ENCODE results near the gene AGFG1.
"Not testable (repeated sequence)": the region's sequence is repeated elsewhere in the genome, so short reads cannot be mapped to it uniquely, and the experiment has no call there.

AGFG1 gene

DNA sequence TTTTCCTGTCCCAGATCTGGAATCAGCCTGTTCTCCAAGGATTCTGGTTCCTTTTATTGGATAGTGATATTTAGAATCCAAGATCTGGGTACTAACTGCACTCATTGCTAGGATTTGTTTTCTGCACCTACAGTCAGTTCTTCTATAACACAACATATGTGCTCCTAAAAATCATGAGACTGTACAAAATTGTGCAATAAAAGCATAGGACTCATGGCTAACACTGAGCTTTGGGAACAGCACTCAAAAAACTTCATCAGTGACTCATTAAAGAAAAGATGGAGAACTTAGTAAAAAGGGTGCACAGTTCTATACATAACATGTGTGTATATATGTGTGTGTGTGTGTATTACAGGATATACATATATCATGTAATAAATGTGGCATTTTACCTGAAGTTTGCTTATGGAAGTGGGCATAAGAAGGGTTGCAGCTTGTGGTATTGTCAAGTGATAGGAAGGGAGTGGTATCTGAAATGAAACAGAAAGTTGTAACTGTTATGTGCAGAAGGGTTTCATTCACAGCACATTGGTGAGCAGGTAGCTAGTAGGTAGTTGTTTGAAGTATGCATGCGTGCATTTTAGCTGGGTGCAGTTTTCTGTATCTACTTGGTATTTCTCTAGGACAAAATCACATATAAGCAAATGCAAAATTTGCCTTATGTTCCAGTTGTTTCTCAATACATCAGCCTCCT, 120.9 kb downstream of the AGFG1 start:
- DNase-seq (ENCODE audit: low read depth) = peak; percentile 20
- Histone ChIP-seq H3K9me3 (ENCODE audit: control insufficient read depth, low read length) (peaks cover 4% of the 10 kb centered on the region), H3K4me1 (ENCODE audit: control insufficient read depth, insufficient read depth, low read length) (peaks cover 18% of the 10 kb centered on the region), H3K4me3 (ENCODE audit: low read length) (no peak overlapping the region), H3K9ac (ENCODE audit: low read length) (no peak overlapping the region), H3K36me3 (ENCODE audit: control insufficient read depth, insufficient read depth, low read length, severe bottlenecking) (no peaks in the 10 kb centered on the region), H3K27me3 (replicated peaks; ENCODE audit: control insufficient read depth, insufficient read depth, low read length) (no peaks in the 10 kb centered on the region)

- DNase-seq (ENCODE audit: low read depth) = no peak
- H3K9me3 ChIP-seq (ENCODE audit: control insufficient read depth, low read length) = no peaks in the 10 kb centered on the region
- no peak overlapping the region for H3K9ac ChIP-seq (ENCODE audit: low read length)
- H3K4me3 ChIP-seq (ENCODE audit: low read length) = no peak overlapping the region
- H3K27me3 ChIP-seq (replicated peaks; ENCODE audit: control insufficient read depth, insufficient read depth, low read length) = no peaks in the 10 kb centered on the region
- no peaks in the 10 kb centered on the region for H3K36me3 ChIP-seq (ENCODE audit: control insufficient read depth, insufficient read depth, low read length, severe bottlenecking)
- H3K4me1 ChIP-seq (ENCODE audit: control insufficient read depth, insufficient read depth, low read length) = peaks cover 35% of the 10 kb centered on the region
Observed at GRCh38 chr2:227595797-227596196, 123.8 kb downstream of the AGFG1 start.

GRCh38 chr2:227597036-227597435, 125.1 kb downstream of the AGFG1 start:
- H3K4me3 ChIP-seq (ENCODE audit: low read length) = no peak overlapping the region
- no peaks in the 10 kb centered on the region for H3K36me3 ChIP-seq (ENCODE audit: control insufficient read depth, insufficient read depth, low read length, severe bottlenecking)
- H3K4me1 ChIP-seq (ENCODE audit: control insufficient read depth, insufficient read depth, low read length) = peaks cover 35% of the 10 kb centered on the region
- H3K9me3 ChIP-seq (ENCODE audit: control insufficient read depth, low read length) = no peaks in the 10 kb centered on the region
- no peak overlapping the region for H3K9ac ChIP-seq (ENCODE audit: low read length)
- DNase-seq (ENCODE audit: low read depth) = no peak
- no peaks in the 10 kb centered on the region for H3K27me3 ChIP-seq (replicated peaks; ENCODE audit: control insufficient read depth, insufficient read depth, low read length)

DNA sequence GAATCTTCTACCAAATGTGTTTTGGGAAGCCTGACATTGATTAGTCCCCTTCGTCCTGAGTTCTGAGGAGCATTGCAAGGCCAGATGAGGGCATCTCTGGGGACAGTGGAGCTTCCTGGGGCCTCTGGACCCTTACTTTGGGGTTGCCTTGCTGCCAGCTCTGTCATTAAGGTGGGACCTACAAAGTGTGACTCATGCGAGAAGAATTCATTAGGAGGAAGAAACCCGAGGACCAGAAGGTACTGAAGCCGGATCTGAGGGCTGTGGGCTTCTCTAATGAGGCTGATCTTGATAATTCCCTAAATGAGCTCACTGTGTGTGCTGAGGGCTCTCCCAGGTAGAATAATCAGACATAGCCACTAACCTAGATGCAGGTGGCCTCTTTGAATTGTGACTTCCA, 126.0 kb downstream of the AGFG1 start:
- no peak for DNase-seq (ENCODE audit: low read depth)
- Histone ChIP-seq H3K4me1 (ENCODE audit: control insufficient read depth, insufficient read depth, low read length) (peaks cover 28% of the 10 kb centered on the region), H3K9me3 (ENCODE audit: control insufficient read depth, low read length) (no peaks in the 10 kb centered on the region), H3K4me3 (ENCODE audit: low read length) (no peak overlapping the region), H3K36me3 (ENCODE audit: control insufficient read depth, insufficient read depth, low read length, severe bottlenecking) (no peaks in the 10 kb centered on the region), H3K9ac (ENCODE audit: low read length) (no peak overlapping the region), H3K27me3 (replicated peaks; ENCODE audit: control insufficient read depth, insufficient read depth, low read length) (no peaks in the 10 kb centered on the region)

DNA sequence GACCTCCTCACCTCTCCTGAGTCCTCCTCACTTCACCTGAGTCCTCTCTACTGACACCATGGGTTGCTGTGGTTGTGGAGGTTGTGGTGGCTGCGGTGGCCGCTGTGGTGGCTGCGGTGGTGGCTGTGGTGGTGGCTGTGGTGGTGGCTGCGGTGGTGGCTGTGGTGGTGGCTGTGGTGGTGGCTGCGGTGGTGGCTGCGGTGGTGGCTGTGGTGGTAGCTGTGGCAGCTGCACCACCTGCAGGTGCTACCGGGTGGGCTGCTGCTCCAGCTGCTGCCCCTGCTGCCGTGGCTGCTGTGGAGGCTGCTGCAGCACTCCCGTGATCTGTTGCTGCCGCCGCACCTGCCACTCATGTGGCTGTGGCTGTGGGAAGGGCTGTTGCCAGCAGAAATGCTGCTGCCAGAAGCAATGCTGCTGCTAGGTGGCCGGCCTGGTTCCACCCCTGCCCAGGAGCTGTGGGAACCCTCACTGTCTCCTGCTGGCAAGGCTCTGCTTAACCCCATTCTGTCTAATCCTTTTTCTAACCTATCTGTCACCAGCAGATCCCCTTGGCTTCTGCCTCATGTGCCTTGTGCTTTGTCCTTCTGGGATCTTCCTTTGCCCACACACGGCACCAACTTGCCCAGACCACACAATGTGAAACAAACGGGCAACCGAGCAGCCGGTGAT, 127.0 kb downstream of the AGFG1 start, which contains the start of gene SCYGR2:
SCYGR2 (plus strand) TSS at position 59 of the 669 bp plus-strand sequence; CDS start at position 59, 0 bp downstream.
- Histone ChIP-seq H3K9ac (ENCODE audit: low read length) (peak within 1 kb of the TSS; percentile 53), H3K4me1 (ENCODE audit: control insufficient read depth, insufficient read depth, low read length) (peaks cover 18% of the 10 kb centered on the region)
- not testable (repeated sequence) for H3K27me3 ChIP-seq (replicated peaks; ENCODE audit: control insufficient read depth, insufficient read depth, low read length); H3K4me3 ChIP-seq (ENCODE audit: low read length); DNase-seq (ENCODE audit: low read depth); H3K9me3 ChIP-seq (ENCODE audit: control insufficient read depth, low read length); H3K36me3 ChIP-seq (ENCODE audit: control insufficient read depth, insufficient read depth, low read length, severe bottlenecking)

GRCh38 chr2:227602358-227602757, 130.4 kb downstream of the AGFG1 start:
- Histone ChIP-seq H3K27me3 (replicated peaks; ENCODE audit: control insufficient read depth, insufficient read depth, low read length) (no peaks in the 10 kb centered on the region), H3K9me3 (ENCODE audit: control insufficient read depth, low read length) (no peaks in the 10 kb centered on the region), H3K4me1 (ENCODE audit: control insufficient read depth, insufficient read depth, low read length) (peaks cover 31% of the 10 kb centered on the region), H3K4me3 (ENCODE audit: low read length) (no peak overlapping the region), H3K9ac (ENCODE audit: low read length) (no peak overlapping the region), H3K36me3 (ENCODE audit: control insufficient read depth, insufficient read depth, low read length, severe bottlenecking) (no peaks in the 10 kb centered on the region)
- no peak for DNase-seq (ENCODE audit: low read depth)

DNA sequence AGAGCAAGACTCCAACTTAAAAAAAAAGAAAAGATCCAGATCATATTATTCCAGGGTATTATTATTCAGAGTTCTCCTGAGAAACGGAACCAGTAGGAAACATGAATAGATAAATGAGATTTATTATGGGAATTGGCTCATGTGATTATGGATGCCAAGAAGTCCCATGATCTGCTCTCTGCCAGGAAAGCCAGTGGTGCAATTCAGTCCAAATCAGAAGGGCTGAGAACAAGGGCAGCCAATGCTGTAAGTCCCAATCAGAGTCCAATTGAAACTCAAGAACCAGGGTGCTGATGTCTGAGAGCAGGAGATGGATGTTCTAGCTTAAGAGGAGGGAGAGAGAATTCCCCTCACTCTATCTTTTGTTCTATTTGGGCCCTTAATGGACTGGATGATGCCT, 134.5 kb downstream of the AGFG1 start:
- DNase-seq (ENCODE audit: low read depth) = no peak
- Histone ChIP-seq H3K4me3 (ENCODE audit: low read length) (no peak overlapping the region), H3K9me3 (ENCODE audit: control insufficient read depth, low read length) (no peaks in the 10 kb centered on the region), H3K4me1 (ENCODE audit: control insufficient read depth, insufficient read depth, low read length) (peaks cover 22% of the 10 kb centered on the region), H3K9ac (ENCODE audit: low read length) (peak overlapping the region; percentile 39), H3K36me3 (ENCODE audit: control insufficient read depth, insufficient read depth, low read length, severe bottlenecking) (no peaks in the 10 kb centered on the region), H3K27me3 (replicated peaks; ENCODE audit: control insufficient read depth, insufficient read depth, low read length) (no peaks in the 10 kb centered on the region)

DNA sequence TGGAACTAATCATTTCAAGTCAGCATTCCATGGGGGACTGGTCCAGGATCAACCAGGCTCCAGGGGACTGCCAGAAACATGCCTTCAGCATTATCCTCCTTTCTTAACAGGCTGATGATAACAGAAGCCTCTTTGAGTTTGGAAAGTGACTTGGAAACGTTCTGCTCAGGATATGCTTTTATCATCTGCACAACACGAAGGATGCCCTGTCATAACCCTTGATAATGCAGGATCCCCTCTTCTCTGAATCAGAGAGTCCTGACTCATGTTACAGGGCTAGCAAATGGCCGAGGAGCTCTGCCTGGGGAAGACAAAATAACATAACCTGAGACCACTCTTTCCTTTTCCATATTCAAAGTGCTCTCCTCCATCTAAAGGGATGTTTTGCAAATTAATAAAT, 136.0 kb downstream of the AGFG1 start:
- H3K36me3 ChIP-seq (ENCODE audit: control insufficient read depth, insufficient read depth, low read length, severe bottlenecking) = no peaks in the 10 kb centered on the region
- H3K4me3 ChIP-seq (ENCODE audit: low read length) = no peak overlapping the region
- H3K9ac ChIP-seq (ENCODE audit: low read length) = no peak overlapping the region
- peaks cover 22% of the 10 kb centered on the region for H3K4me1 ChIP-seq (ENCODE audit: control insufficient read depth, insufficient read depth, low read length)
- H3K9me3 ChIP-seq (ENCODE audit: control insufficient read depth, low read length) = no peaks in the 10 kb centered on the region
- DNase-seq (ENCODE audit: low read depth) = no peak
- H3K27me3 ChIP-seq (replicated peaks; ENCODE audit: control insufficient read depth, insufficient read depth, low read length) = no peaks in the 10 kb centered on the region

DNA sequence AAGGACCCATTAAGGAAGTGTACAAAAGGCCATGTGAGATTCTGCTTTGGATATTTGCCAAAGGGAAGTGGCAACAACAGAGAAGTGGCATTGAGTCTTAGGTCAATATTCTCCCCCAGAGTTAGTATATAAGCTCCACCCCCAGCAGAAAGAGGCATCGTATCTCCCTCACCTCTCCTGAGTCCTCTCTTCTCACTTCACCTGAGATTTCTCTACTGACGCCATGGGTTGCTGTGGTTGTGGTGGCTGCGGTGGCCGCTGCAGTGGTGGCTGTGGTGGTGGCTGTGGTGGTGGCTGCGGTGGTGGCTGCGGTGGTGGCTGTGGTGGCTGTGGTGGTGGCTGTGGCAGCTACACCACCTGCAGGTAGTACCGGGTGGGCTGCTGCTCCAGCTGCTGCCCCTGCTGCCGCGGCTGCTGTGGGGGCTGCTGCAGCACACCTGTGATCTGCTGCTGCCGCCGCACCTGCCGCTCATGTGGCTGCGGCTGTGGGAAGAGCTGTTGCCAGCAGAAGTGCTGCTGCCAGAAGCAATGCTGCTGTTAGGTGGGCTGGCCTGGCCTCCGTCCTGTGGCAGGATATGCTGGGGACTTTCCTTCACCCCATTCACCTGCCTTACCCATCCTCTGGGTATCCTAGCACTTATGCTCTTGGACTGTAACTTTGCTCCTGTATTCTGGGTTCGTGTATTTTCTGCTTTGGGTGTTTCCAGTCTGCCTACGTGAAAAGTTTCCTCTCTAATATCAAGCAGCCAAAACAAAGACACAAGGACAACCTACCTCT, 136.8 kb downstream of the AGFG1 start:
- H3K27me3 ChIP-seq (replicated peaks; ENCODE audit: control insufficient read depth, insufficient read depth, low read length) = no peaks in the 10 kb centered on the region
- no peak overlapping the region for H3K4me3 ChIP-seq (ENCODE audit: low read length)
- no peaks in the 10 kb centered on the region for H3K9me3 ChIP-seq (ENCODE audit: control insufficient read depth, low read length)
- DNase-seq (ENCODE audit: low read depth) = no peak
- no peaks in the 10 kb centered on the region for H3K36me3 ChIP-seq (ENCODE audit: control insufficient read depth, insufficient read depth, low read length, severe bottlenecking)
- no peak overlapping the region for H3K9ac ChIP-seq (ENCODE audit: low read length)
- H3K4me1 ChIP-seq (ENCODE audit: control insufficient read depth, insufficient read depth, low read length) = peaks cover 22% of the 10 kb centered on the region

DNA sequence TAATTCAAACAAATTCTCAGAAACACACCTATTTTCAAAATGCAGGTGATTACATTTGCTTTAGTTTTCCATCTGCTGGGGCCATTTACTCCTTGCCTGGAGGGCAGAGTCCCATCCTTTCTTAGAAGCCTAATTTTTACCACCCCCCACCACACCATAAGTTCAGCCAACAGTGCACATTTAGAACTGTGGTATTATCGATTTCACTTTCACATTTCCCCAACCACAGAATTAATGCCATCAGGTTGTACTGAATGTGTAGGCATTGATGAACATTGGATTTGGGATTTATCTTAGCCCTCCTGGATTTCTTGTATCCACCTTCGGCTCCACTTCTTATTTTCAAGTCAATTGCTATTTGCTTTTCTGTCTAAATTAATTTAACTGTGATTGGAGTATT, 138.2 kb downstream of the AGFG1 start:
- no peaks in the 10 kb centered on the region for H3K36me3 ChIP-seq (ENCODE audit: control insufficient read depth, insufficient read depth, low read length, severe bottlenecking)
- H3K9me3 ChIP-seq (ENCODE audit: control insufficient read depth, low read length) = no peaks in the 10 kb centered on the region
- no peak overlapping the region for H3K9ac ChIP-seq (ENCODE audit: low read length)
- no peak overlapping the region for H3K4me3 ChIP-seq (ENCODE audit: low read length)
- DNase-seq (ENCODE audit: low read depth) = no peak
- no peaks in the 10 kb centered on the region for H3K27me3 ChIP-seq (replicated peaks; ENCODE audit: control insufficient read depth, insufficient read depth, low read length)
- H3K4me1 ChIP-seq (ENCODE audit: control insufficient read depth, insufficient read depth, low read length) = peaks cover 22% of the 10 kb centered on the region

All from adipocyte (in vitro differentiated cells).